ENCODE data around the gene ARL4C. TPM values are rescaled to one million over a fixed set of nuclear protein-coding genes. Genes with fewer than 3 reads are reported as not detected.
"Not testable (repeated sequence)": the region's sequence is repeated elsewhere in the genome, so short reads cannot be mapped to it uniquely, and the experiment has no call there.

ARL4C gene
- total RNA-seq, 3 donors from 2014 or later = 4.5 to 15.1 (median 8.4) TPM

DNA sequence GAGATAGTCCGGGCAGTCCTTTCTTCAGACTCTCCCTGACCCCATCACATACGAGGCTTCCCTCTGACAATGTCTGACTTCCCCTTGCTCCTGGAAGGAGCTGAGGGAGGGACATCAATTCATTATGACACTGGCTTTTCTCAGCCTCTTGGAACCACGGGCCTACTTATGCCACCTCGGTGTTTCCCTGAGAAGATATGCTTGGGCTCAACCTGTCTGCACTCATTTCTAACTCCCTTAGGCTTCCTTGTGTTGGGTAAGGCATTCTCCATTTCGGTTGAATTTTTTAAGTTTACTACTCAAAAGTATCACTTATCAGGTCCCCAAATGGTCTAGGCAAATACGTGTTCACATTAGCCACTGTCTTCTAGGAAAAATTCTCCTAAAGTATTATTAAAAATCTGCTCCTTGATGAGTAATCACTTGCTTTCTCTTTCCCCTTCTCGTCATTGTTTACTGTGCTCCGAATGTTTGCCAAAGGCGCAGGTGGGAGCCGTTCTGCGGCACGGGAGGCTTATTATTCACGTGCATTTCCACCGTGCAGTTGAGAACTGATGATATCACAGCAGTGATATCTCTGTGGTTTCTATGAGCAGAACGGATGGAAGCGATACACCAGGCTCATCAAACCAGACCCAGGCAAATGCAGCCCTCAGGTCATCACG is 33.1 kb downstream of the ARL4C start:
- peak; percentile 27 to 64 (median 41) for DNase-seq
- H3K4me3 ChIP-seq = no peak overlapping the region
- no peaks in the 10 kb centered on the region for H3K9me3 ChIP-seq
- ATAC-seq = peak; percentile 83
- no peaks in the 10 kb centered on the region for H3K4me1 ChIP-seq (ENCODE audit: low read depth)
- no peaks in the 10 kb centered on the region for H3K36me3 ChIP-seq (ENCODE audit: low read depth)
- intact Hi-C loops (cut with DNase I, micrococcal nuclease) = no loop called here
- TF ChIP-seq, protein P1, sequence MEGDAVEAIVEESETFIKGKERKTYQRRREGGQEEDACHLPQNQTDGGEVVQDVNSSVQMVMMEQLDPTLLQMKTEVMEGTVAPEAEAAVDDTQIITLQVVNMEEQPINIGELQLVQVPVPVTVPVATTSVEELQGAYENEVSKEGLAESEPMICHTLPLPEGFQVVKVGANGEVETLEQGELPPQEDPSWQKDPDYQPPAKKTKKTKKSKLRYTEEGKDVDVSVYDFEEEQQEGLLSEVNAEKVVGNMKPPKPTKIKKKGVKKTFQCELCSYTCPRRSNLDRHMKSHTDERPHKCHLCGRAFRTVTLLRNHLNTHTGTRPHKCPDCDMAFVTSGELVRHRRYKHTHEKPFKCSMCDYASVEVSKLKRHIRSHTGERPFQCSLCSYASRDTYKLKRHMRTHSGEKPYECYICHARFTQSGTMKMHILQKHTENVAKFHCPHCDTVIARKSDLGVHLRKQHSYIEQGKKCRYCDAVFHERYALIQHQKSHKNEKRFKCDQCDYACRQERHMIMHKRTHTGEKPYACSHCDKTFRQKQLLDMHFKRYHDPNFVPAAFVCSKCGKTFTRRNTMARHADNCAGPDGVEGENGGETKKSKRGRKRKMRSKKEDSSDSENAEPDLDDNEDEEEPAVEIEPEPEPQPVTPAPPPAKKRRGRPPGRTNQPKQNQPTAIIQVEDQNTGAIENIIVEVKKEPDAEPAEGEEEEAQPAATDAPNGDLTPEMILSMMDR (IDR thresholded peaks at IDR 0.05) = no peak

DNA sequence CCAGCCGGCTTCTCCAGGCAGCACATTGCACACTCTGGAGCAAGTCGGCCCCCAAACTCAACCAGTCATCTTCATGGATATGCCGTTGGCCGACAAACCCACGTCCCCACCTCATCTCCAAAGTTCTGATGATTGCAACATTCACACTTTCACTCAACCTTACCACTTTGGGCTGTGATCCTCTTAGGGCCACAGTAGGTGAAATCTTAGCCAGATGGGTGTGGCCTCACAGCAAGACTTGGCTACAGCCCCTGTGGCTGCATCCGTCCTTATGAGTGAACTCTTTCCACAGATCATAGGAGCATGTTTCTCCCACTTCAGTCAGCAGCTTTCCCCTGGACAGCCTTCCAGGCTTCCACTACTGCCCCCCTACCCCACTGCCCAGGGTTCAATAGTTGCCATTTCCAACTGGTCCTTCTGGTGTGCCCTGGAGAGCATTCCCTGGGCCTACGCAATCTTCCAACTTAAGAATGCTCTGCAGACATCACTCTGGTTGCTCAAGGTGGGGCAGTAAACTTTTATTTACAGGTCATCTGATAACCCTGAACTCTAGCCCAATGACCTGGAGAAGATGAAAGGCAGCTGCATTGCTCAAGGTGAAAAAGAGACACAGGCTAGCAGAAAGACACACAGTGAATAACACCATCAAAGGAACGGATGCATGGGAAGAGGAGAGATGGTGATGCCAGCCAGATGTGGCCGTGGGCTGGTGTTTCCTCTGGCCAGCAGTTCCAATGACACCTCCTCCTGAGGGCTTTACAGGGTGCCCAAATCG is 34.5 kb downstream of the ARL4C start:
- Histone ChIP-seq H3K4me3 (no peak overlapping the region), H3K9me3 (no peaks in the 10 kb centered on the region), H3K36me3 (ENCODE audit: low read depth) (no peaks in the 10 kb centered on the region), H3K4me1 (ENCODE audit: low read depth) (no peaks in the 10 kb centered on the region)
- TF ChIP-seq, protein P1 (IDR thresholded peaks at IDR 0.05) = no peak
- intact Hi-C loops (cut with DNase I, micrococcal nuclease) = no loop called here
- ATAC-seq = no peak
- no peak for DNase-seq

DNA sequence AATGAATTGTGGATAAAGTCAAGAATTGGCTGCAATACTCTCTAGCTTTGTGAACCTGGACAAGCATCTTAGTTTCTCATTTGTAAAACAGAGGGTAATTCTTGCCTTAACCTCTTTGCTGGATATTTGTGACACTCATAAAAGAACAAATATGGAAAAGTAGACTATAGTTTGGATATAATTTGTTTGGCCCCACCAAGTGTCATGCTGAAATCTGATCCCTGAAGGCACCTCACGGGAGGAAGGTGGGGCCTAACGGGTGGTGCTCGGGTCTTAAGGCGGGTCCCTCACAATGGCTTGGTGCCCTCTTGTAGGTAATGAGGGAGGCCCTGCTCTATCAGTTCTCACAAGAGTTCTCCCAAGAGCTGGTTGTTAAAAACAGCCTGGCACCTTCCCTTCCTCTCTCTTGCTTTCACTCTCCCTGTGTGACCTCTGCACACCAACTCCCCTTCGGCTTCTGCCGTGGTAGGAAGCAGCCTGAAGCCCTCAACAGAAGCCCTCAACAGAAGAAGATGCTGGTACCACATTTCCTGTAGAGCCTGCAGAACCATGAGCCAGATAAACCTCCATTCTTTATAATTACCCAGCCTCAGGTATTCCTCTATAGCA is 37.4 kb downstream of the ARL4C start:
- intact Hi-C loops (cut with DNase I, micrococcal nuclease) = no loop called here
- Histone ChIP-seq H3K36me3 (ENCODE audit: low read depth) (no peaks in the 10 kb centered on the region), H3K4me1 (ENCODE audit: low read depth) (no peaks in the 10 kb centered on the region), H3K9me3 (no peaks in the 10 kb centered on the region), H3K4me3 (no peak overlapping the region)
- ATAC-seq = peak; percentile 8
- TF ChIP-seq, protein P1 (IDR thresholded peaks at IDR 0.05) = no peak
- DNase-seq = no peak

DNA sequence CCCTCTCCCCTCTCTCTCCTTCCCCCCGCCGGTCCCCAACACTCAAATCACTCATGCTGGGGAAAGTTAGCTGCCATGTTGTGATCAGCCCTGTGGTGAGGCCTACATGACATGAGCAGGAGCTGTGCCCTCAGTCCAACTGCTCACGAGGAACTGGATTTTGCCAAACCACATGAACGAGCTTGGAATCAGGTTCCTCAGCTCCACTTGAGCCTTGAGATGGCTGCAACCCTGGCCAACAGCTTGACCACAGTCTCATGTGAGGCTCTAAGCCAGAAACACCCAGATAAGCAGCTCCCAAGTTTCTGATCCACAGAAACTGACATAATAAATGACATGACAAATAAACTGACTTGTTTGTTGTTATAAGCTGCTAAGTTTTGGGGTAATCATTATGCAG is 38.4 kb downstream of the ARL4C start:
- Histone ChIP-seq H3K4me3 (no peak overlapping the region), H3K9me3 (no peaks in the 10 kb centered on the region), H3K36me3 (ENCODE audit: low read depth) (no peaks in the 10 kb centered on the region), H3K4me1 (ENCODE audit: low read depth) (no peaks in the 10 kb centered on the region)
- TF ChIP-seq, protein P1 (IDR thresholded peaks at IDR 0.05) = no peak
- DNase-seq = no peak
- intact Hi-C loops (cut with DNase I, micrococcal nuclease) = no loop called here
- no peak for ATAC-seq

DNA sequence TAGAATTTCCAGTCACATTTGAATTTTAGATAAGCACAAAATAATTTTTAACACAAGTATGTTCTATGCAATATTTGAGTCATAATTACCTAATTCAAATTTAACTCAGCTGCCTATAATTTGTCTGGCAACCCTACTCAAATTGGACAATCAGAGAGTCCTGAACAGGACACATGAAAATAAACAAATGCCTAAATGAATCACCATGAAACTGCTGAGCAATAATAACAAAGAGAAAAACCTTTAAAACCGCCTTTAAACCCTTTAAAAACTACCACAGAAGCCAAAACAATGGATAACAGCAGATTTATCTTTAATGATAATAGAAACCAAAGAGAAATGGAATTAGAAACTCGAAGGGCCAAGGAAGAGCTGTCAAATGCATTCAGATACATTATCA is 39.5 kb downstream of the ARL4C start:
- intact Hi-C loops (cut with DNase I, micrococcal nuclease) = no loop called here

DNA sequence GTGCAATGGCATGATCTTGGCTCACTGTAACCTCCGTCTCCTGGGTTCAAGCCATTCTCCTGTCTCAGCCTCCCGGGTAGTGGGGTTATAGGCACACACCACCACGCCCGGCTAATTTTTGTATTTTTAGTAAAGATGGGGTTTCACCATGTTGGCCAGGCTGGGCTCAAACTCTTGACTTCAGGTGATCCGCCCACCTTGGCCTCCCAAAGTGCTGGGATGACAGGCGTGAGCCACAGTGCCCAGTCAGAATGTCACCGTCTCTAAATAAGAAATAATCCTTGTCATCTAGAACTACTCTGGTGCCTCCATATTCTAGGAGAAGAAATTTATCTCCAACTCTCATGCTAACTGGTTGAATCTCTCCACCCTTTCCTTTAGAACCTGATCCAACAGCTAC is 41.6 kb downstream of the ARL4C start:
- H3K4me3 ChIP-seq; intact Hi-C loops (cut with DNase I, micrococcal nuclease): not testable (repeated sequence)

More for the DNA sequence above, 39.5 kb downstream of the ARL4C start:
- DNase-seq (no peak), ATAC-seq (no peak)
- TF ChIP-seq, protein P1 (IDR thresholded peaks at IDR 0.05) = no peak
- Histone ChIP-seq H3K4me1 (ENCODE audit: low read depth) (no peaks in the 10 kb centered on the region), H3K9me3 (no peaks in the 10 kb centered on the region), H3K36me3 (ENCODE audit: low read depth) (no peaks in the 10 kb centered on the region), H3K4me3 (no peak overlapping the region)

More for the DNA sequence above, 41.6 kb downstream of the ARL4C start:
- DNase-seq; H3K9me3 ChIP-seq; ATAC-seq; H3K36me3 ChIP-seq (ENCODE audit: low read depth); H3K4me1 ChIP-seq (ENCODE audit: low read depth): not testable (repeated sequence)
